Sigmoid colon (tissue), 4 donors: ENCODE results near the gene EHBP1.
"Not testable (repeated sequence)": the region's sequence is repeated elsewhere in the genome, so short reads cannot be mapped to it uniquely, and the experiment has no call there.

Source experiments
- EP300 ChIP-seq, 4 donors: sonication (generic); formaldehyde crosslinking; IDR thresholded peaks; one replicate each; pipeline ENCODE4 v1.6.1; 2017; ENCODE audit warnings: antibody characterized with exemption in 4 of 4
- POLR2A ChIP-seq, 2 donors: fragments of 450-650 bp; IDR thresholded peaks; one replicate each; pipeline ENCODE4 v1.6.1; 2016; ENCODE audit warnings: antibody characterized with exemption in 2 of 2, mild to moderate bottlenecking in 2 of 2, moderate library complexity in 2 of 2
- POLR2AphosphoS5 ChIP-seq, 4 donors: sonication (generic); formaldehyde crosslinking; IDR thresholded peaks; one replicate each; pipeline ENCODE4 v1.6.1; 2017; ENCODE audit warnings: antibody characterized with exemption in 4 of 4
- TF ChIP-seq, protein P1 (sequence below), 4 experiments: fragments of 450-650 bp in 3 of 4; fragments of 200-600 bp in 1 of 4; IDR thresholded peaks; one replicate each; pipeline ENCODE4 v1.5.1; 2016 to 2019; ENCODE audit warnings: antibody characterized with exemption in 4 of 4, mild to moderate bottlenecking in 3 of 4, moderate library complexity in 2 of 4

- TF ChIP-seq, protein P1, sequence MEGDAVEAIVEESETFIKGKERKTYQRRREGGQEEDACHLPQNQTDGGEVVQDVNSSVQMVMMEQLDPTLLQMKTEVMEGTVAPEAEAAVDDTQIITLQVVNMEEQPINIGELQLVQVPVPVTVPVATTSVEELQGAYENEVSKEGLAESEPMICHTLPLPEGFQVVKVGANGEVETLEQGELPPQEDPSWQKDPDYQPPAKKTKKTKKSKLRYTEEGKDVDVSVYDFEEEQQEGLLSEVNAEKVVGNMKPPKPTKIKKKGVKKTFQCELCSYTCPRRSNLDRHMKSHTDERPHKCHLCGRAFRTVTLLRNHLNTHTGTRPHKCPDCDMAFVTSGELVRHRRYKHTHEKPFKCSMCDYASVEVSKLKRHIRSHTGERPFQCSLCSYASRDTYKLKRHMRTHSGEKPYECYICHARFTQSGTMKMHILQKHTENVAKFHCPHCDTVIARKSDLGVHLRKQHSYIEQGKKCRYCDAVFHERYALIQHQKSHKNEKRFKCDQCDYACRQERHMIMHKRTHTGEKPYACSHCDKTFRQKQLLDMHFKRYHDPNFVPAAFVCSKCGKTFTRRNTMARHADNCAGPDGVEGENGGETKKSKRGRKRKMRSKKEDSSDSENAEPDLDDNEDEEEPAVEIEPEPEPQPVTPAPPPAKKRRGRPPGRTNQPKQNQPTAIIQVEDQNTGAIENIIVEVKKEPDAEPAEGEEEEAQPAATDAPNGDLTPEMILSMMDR (IDR thresholded peaks at IDR 0.05), result not testable (repeated sequence)
- not testable (repeated sequence) for TF ChIP-seq EP300, POLR2A, POLR2AphosphoS5 (IDR thresholded peaks at IDR 0.05)
Observed at GRCh38 chr2:63074399-63074798, 368.9 kb downstream of the EHBP1 start.
